Fibroblast of pulmonary artery (primary cell): ENCODE measurements around the gene RAP1GAP2.

ENCODE experiments used
- DNase-seq: peaks from one replicate; pipeline ENCODE4 v3.0.0-alpha.2; 2010; ENCODE audit warnings: low read depth
- H3K4me3 ChIP-seq: replicated peaks from 2 replicates; pipeline ENCODE4 v1.5.1; 2011; ENCODE audit warnings: low read depth, mild to moderate bottlenecking, control low read depth, low read length, moderate library complexity
- TF ChIP-seq, protein P1 (sequence below): IDR thresholded peaks from 2 replicates; pipeline ENCODE4 v1.5.1; 2011; ENCODE audit warnings: mild to moderate bottlenecking, control low read depth, low read length, inconsistent platforms; ENCODE audit errors: missing control alignments

Gene RAP1GAP2

DNA sequence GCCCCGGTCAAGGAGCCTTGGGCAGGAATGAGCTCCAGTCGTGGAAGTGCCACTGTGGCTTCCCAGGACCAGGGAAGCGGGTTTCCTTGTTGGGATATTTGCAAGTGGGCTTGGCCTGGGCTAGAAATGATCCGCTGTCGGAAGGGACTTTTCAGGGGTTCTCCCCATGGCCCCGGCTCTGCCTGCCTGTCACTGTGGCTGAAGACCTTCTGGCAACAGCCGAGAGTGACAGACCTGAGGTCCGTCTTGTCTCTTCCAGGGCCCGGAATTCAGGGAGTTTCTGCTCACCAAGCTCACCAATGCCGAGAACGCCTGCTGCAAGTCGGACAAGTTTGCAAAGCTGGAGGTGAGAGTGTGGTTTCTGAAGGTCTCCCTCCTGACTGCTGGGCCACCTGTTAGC, 209.5 kb downstream of the RAP1GAP2 start:
- no peak overlapping the region for H3K4me3 ChIP-seq
- no peak for DNase-seq
- TF ChIP-seq, protein P1, sequence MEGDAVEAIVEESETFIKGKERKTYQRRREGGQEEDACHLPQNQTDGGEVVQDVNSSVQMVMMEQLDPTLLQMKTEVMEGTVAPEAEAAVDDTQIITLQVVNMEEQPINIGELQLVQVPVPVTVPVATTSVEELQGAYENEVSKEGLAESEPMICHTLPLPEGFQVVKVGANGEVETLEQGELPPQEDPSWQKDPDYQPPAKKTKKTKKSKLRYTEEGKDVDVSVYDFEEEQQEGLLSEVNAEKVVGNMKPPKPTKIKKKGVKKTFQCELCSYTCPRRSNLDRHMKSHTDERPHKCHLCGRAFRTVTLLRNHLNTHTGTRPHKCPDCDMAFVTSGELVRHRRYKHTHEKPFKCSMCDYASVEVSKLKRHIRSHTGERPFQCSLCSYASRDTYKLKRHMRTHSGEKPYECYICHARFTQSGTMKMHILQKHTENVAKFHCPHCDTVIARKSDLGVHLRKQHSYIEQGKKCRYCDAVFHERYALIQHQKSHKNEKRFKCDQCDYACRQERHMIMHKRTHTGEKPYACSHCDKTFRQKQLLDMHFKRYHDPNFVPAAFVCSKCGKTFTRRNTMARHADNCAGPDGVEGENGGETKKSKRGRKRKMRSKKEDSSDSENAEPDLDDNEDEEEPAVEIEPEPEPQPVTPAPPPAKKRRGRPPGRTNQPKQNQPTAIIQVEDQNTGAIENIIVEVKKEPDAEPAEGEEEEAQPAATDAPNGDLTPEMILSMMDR = no peak

DNA sequence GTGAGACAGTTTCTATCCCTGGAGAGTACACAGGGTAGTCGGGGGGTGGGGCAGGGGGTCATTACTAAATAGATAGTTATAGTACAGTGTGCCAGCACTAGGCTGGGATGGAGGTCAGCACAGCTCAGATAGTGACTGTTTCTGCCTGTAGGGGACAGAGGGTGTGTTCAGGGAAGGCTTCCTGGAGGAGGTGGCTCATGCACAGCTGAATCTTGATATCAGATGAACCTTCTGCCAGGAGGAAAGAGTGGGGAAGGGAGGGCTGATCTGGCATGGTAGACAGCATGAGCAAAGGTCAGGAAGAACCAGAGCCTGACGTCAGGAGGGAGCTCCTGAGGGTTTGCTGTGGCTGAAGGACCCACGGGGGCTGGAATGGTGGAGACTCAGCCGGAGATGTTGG, 210.6 kb downstream of the RAP1GAP2 start:
- TF ChIP-seq, protein P1 = no peak
- DNase-seq = no peak
- no peak overlapping the region for H3K4me3 ChIP-seq

DNA sequence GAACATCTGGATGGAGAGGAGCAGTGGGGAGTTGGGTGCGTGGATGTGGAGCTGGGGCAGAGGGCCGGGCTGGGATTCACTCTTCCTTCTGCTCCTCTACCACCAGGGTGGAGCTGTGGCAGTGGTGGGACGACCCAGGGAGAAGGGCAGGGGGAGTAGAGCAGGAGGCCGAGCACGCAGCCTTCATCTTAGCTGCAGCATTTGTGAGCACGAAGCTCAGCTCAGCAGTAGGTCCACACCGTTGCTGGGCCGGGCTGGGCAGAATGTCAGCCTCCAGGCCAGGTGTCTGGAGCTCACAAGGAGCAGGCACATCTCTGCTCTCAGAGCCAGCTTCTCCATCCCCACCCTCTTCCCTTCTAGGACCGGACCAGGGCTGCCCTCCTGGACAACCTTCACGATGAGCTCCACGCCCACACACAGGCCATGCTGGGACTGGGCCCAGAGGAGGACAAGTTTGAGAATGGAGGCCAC, 211.4 kb downstream of the RAP1GAP2 start:
- H3K4me3 ChIP-seq = no peak overlapping the region
- TF ChIP-seq, protein P1 = no peak
- no peak for DNase-seq

DNA sequence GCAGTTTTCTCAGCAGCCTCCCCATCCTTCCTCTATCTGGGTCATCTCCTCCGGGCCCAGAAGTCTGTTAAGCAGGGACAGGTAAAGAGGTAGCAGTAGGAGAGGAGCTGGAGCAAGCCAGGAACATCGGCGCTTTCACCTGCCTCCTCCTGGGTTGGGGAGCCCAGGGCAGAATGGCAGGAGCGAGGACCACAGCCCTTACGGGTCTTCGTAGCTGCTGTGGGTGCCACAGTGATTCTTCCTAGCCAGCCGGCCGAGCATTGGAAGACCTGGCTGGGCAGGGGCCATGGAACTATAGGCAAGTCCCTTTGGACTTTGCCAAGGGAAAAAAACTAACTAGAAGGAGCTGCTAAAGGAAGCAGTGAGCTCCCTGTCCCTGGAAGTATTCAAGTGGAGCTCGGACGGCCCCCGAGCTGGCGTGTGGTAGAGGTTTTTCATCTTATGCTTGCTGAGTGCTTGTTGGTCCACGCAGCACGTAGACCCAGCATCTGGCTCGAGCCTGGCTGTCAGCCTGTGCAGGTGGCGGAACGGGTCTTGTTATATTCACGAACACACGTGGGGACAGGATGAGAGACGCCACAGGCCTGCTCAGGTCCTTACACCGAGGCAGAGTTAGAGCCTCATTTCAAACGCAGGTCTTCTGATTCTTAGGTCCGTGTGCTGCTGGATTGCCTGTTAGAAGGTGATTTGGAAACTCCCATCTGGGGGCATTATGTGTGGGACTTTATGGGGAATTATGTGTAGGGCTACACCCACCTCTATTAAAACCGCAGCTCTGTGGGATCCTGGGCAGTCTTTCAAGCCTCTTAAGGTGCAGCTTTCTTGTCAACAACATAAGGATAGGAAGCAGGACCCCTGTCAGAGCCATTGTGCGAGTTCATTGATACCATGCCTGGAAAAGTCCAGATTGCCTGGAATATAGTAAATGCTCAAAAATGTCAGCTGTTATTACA, 212.4 kb downstream of the RAP1GAP2 start:
- H3K4me3 ChIP-seq = no peak overlapping the region
- TF ChIP-seq, protein P1 = no peak
- DNase-seq = no peak

DNA sequence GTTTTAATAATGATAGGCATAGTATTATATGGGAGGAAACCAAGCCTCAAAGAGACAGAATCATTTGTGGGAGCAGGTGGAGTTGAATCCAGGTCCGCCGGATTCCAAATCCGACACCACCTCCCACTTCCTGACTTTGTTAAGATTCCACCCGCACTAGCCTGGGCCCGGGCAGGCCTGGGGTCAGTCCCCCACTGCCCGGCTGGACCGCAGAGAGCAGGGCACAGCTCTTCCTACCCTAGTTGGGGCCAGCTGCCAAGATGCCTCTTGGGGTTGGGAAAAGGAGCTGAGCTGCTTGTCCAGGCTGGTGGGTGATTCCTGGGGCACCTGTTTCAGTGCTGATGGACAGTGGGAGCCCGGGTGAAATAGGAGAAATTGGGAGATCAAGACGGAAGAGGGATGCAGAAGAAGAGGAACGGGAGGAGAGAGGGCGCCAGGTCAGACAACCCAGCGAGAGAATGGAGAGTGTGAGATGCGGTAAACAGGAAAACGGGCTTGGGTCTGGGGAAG, 213.2 kb downstream of the RAP1GAP2 start:
- TF ChIP-seq, protein P1 = no peak
- H3K4me3 ChIP-seq = no peak overlapping the region
- no peak for DNase-seq

DNA sequence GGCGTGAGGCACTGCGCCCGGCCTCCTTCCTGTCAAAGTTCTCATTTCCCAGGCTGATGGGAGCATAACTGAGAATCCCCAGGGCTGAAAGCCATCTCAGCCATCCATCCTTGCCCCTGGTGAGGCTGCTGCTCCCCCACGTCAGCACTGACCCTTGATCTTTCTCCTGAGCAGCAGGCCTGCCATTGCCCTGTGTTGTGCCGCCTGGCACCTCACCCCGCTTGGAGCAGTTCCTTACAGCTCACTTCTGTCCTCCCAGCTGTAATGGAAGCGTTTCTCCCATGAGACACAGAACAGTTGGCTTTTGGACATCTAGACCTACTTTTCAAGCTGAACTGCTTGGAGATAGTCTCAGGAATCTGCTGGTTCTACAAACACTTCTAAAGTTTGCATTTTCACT, 215.7 kb downstream of the RAP1GAP2 start:
- no peak for DNase-seq
- H3K4me3 ChIP-seq = no peak overlapping the region
- TF ChIP-seq, protein P1 = no peak
